Mucosa of rectum (tissue), 2 donors: ENCODE data around the gene ADAM22.

ENCODE experiments used
- H3K27ac ChIP-seq, 2 donors: one replicate each; pipeline ENCODE4 v1.7.0; 2013; ENCODE audit warnings: inconsistent platforms in 2 of 2, low read depth in 2 of 2, low read length in 2 of 2
- H3K27me3 ChIP-seq, 2 donors: one replicate each; pipeline ENCODE4 v1.7.0; 2013; ENCODE audit warnings: low read length in 2 of 2; ENCODE audit not compliant: control insufficient read depth in 2 of 2, insufficient read depth in 2 of 2
- H3K36me3 ChIP-seq, 2 donors: one replicate each; pipeline ENCODE4 v1.7.0; 2013; ENCODE audit warnings: low read length in 2 of 2; ENCODE audit not compliant: control insufficient read depth in 2 of 2, insufficient read depth in 2 of 2
- H3K4me1 ChIP-seq, 2 donors: one replicate each; pipeline ENCODE4 v1.7.0; 2013; ENCODE audit warnings: low read length in 2 of 2, mild to moderate bottlenecking in 1 of 2; ENCODE audit not compliant: control insufficient read depth in 2 of 2, insufficient read depth in 2 of 2
- H3K4me3 ChIP-seq, 2 donors: one replicate each; pipeline ENCODE4 v1.7.0; 2013; ENCODE audit warnings: low read length in 2 of 2
- H3K9ac ChIP-seq, 2 donors: one replicate each; pipeline ENCODE4 v1.7.0; 2013; ENCODE audit warnings: low read length in 2 of 2, low read depth in 1 of 2, mild to moderate bottlenecking in 1 of 2
- H3K9me3 ChIP-seq, 2 donors: one replicate each; pipeline ENCODE4 v1.7.0; 2013; ENCODE audit warnings: low read length in 2 of 2; ENCODE audit not compliant: control insufficient read depth in 2 of 2
- donor health status: healthy.
- donor health status: Normal muscosa, but diverticular disease.

The ADAM22 gene

DNA sequence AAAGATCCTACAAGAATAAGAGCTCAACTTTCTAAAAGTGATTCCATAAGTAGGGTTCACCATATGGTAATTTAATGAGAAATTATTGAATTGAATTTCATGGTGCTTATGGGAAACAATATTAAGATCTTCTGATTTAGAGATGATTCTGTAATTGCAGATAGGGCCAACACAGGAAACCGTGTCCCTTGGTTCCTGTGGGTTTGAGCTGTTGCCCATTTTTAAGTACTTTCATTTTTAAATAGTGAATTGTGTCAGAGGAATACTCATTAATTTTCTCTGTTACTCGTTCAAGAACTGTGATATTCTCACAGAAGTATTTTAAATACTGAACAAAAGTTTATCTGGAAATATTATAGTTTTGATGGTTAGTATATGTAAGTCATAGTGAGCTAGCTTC lies 156.6 kb downstream of the ADAM22 start:
- no peak overlapping the region for H3K9ac ChIP-seq
- no peaks in the 10 kb centered on the region for H3K36me3 ChIP-seq
- H3K4me3 ChIP-seq: no peak overlapping the region
- H3K9me3 ChIP-seq: no peaks in the 10 kb centered on the region
- no peak overlapping the region for H3K27ac ChIP-seq
- H3K27me3 ChIP-seq: no peaks in the 10 kb centered on the region
- no peaks in the 10 kb centered on the region for H3K4me1 ChIP-seq

DNA sequence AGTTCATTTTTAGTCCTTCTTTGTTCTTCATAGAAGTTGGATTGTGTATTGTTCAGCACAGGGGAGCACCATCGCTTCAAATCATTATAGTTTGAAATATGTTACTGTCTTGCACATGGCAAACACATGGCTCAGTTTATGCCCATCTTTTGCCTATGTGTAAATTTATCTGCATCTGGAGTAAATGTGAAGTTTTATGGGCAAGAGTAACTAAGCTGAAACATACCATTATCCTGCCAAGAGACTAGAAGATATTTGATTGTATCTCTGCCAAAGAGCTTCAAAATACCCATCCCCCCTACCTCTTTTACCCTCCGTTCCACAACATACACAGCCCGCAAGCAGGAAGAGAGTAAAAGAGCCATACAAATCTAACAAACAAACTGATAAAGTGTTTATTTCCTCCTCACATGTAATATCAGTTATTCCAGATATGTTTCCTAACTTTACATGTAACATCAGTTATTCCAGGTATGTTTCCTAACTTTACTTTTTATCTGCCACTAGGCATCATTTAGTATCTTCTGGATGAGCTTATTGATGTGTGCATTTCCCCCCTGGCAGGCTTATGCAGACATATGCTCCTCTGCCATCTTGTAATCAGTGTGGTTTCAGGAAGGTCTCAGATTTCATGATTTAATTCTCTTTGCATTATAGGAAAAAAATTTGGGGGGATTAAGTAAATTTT lies 158.1 kb downstream of the ADAM22 start:
- Histone ChIP-seq H3K9ac (no peak overlapping the region), H3K36me3 (no peaks in the 10 kb centered on the region), H3K27me3 (no peaks in the 10 kb centered on the region), H3K4me3 (no peak overlapping the region), H3K9me3 (no peaks in the 10 kb centered on the region), H3K4me1 (no peaks in the 10 kb centered on the region), H3K27ac (no peak overlapping the region)

DNA sequence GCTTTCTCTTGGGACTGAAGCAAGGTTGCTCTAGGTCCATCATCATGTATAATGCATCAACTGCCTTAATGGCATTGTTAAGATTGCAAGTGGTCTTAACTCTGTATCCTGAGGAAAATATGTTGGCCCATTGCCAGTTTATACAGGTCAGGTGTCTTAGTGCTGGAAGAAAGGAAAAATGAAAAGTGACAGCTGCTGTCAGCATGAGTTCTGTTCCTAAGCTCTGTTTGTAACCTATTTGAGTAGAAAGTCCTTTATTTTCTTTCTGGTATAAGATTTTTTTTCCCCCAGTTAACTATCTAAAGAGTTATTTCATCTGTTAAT lies 158.6 kb downstream of the ADAM22 start:
- H3K9ac ChIP-seq: no peak overlapping the region
- H3K4me3 ChIP-seq: no peak overlapping the region
- no peak overlapping the region for H3K27ac ChIP-seq
- H3K9me3 ChIP-seq: no peaks in the 10 kb centered on the region
- H3K27me3 ChIP-seq: no peaks in the 10 kb centered on the region
- H3K36me3 ChIP-seq: no peaks in the 10 kb centered on the region
- no peaks in the 10 kb centered on the region for H3K4me1 ChIP-seq

DNA sequence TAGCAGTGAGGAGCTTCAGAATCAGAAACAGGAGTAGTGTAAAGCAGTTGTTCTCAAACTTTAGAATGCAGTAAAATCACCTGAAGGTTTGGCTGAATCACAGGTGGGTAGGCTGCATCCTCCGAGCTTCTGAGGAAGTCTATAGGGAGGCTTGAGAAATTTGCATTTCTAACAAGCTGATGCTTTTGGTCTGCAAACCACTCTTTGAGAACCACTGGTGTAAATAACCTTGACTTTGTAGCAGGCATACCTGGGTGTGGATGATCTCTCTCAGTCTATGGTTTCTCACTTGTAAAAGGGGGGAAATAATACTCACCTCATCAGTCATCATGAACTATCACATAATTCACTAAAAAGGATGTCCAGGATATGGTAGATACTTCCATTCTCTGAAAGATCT lies 167.7 kb downstream of the ADAM22 start:
- Histone ChIP-seq H3K4me1 (no peaks in the 10 kb centered on the region), H3K9me3 (no peaks in the 10 kb centered on the region), H3K36me3 (no peaks in the 10 kb centered on the region), H3K27ac (no peak overlapping the region), H3K4me3 (no peak overlapping the region), H3K27me3 (no peaks in the 10 kb centered on the region), H3K9ac (no peak overlapping the region)

GRCh38 chr7:88102675-88103074 lies 168.6 kb downstream of the ADAM22 start:
- Histone ChIP-seq H3K9ac (no peak overlapping the region), H3K4me1 (no peaks in the 10 kb centered on the region), H3K9me3 (no peaks in the 10 kb centered on the region), H3K4me3 (no peak overlapping the region), H3K36me3 (no peaks in the 10 kb centered on the region), H3K27me3 (no peaks in the 10 kb centered on the region), H3K27ac (no peak overlapping the region)

DNA sequence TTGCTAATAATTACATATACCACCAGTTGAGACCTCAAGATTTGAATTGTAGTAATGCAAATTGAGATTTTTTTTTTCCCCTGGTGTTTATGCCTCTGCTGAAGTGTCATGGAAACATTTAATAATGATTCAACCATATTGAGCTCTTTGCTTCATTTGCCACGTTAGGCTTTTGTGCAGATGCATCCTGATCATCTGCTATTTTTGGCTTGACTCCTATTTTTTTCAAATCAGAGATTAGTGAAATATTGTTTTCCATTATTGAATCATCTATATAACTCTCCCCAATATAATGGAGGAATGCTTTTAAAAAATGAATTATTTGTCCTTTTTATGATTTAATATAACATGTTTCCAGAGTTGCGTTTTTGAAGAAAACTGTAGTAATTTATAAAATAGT lies 170.7 kb downstream of the ADAM22 start:
- H3K27ac ChIP-seq: no peak overlapping the region
- H3K9me3 ChIP-seq: no peaks in the 10 kb centered on the region
- no peak overlapping the region for H3K9ac ChIP-seq
- H3K27me3 ChIP-seq: no peaks in the 10 kb centered on the region
- no peak overlapping the region for H3K4me3 ChIP-seq
- H3K4me1 ChIP-seq: no peaks in the 10 kb centered on the region
- H3K36me3 ChIP-seq: no peaks in the 10 kb centered on the region

DNA sequence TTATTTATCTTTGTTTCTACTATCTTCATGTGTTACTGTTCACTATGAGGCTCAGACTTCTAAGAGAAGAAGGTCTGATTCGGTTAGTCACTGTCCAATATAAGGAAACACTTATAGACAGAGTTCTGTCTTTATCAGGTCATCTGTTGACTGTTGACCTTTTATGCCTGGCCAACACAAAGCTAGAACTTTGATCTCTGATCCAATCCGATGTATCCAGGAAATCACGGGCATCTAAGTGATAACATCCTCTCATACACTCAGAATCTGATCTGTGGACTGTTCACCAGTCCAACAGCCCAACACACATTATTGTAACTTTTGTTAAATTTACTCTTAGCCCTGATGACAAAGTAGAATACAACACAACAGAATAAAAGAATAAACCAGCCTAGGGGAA lies 171.2 kb downstream of the ADAM22 start:
- H3K27ac ChIP-seq: no peak overlapping the region
- H3K9me3 ChIP-seq: no peaks in the 10 kb centered on the region
- no peak overlapping the region for H3K9ac ChIP-seq
- H3K27me3 ChIP-seq: no peaks in the 10 kb centered on the region
- H3K4me1 ChIP-seq: no peaks in the 10 kb centered on the region
- H3K4me3 ChIP-seq: no peak overlapping the region
- H3K36me3 ChIP-seq: no peaks in the 10 kb centered on the region

GRCh38 chr7:88106434-88106833 lies 172.4 kb downstream of the ADAM22 start:
- H3K36me3 ChIP-seq: no peaks in the 10 kb centered on the region
- no peak overlapping the region for H3K27ac ChIP-seq
- H3K9me3 ChIP-seq: no peaks in the 10 kb centered on the region
- no peak overlapping the region for H3K4me3 ChIP-seq
- H3K27me3 ChIP-seq: no peaks in the 10 kb centered on the region
- H3K4me1 ChIP-seq: no peaks in the 10 kb centered on the region
- H3K9ac ChIP-seq: no peak overlapping the region

DNA sequence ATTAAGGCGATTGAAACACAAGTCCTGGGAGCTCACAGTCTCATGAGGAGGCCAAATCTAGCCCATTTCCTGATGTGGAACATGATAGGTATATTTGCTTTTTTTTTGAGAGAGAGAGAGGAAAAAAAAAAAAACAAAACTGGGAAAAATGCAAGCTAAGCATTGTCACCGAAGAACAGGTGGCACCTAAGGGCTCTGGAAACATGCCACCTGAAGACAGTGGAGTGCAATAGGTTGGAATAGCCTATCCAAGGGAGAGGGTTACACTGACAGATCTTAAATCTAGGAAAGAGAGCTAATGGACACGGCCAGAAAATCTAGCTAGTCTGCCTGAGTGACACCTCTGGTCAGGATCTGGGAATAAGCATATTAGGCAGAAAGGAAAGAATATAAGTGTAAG lies 175.6 kb downstream of the ADAM22 start:
- no peak overlapping the region for H3K27ac ChIP-seq
- no peaks in the 10 kb centered on the region for H3K27me3 ChIP-seq
- no peaks in the 10 kb centered on the region for H3K36me3 ChIP-seq
- no peaks in the 10 kb centered on the region for H3K4me1 ChIP-seq
- no peaks in the 10 kb centered on the region for H3K9me3 ChIP-seq
- H3K4me3 ChIP-seq: no peak overlapping the region
- H3K9ac ChIP-seq: no peak overlapping the region

DNA sequence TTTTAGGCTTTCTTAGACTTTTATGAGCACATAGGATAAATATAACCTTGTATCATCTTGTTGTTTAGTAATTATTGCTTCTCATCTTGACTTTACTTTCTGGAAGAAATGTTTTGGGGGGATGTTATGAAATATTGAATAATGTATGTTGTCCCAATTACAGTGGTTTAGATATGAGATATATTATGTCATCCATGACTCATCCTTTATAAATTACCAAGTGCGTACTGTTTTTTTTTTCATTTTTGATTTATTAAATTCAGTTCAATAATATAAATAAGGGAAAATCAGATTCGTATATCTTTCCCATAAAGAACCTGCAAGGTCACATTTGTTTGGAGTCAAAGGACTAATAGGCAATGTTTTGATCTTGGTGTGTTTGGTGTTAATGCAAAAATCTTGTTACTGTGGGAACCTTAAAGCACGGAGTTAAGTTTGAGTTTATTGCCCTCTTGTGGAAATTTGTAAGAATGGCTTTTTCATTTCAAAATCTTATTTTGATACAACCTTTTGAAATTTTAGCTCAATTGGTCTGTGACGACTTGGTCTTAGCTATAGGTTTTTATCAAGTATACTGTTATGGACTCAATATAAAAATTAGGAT lies 177.2 kb downstream of the ADAM22 start:
- Histone ChIP-seq H3K9ac (no peak overlapping the region), H3K4me1 (no peaks in the 10 kb centered on the region)

More for the DNA sequence above, 177.2 kb downstream of the ADAM22 start:
- Histone ChIP-seq H3K27me3 (no peaks in the 10 kb centered on the region), H3K9me3 (no peaks in the 10 kb centered on the region), H3K27ac (no peak overlapping the region), H3K36me3 (no peaks in the 10 kb centered on the region), H3K4me3 (no peak overlapping the region)
